ENCODE results near the gene ZNF791.

GRCh38 chr19:12676928-12677327 is 66.2 kb downstream of the ZNF791 start:
- no peak for TF ChIP-seq EZH2phosphoT487 (IDR thresholded peaks at IDR 0.05; ENCODE audit: borderline replicate concordance, low read depth, low read length)
- TF ChIP-seq, protein P1, sequence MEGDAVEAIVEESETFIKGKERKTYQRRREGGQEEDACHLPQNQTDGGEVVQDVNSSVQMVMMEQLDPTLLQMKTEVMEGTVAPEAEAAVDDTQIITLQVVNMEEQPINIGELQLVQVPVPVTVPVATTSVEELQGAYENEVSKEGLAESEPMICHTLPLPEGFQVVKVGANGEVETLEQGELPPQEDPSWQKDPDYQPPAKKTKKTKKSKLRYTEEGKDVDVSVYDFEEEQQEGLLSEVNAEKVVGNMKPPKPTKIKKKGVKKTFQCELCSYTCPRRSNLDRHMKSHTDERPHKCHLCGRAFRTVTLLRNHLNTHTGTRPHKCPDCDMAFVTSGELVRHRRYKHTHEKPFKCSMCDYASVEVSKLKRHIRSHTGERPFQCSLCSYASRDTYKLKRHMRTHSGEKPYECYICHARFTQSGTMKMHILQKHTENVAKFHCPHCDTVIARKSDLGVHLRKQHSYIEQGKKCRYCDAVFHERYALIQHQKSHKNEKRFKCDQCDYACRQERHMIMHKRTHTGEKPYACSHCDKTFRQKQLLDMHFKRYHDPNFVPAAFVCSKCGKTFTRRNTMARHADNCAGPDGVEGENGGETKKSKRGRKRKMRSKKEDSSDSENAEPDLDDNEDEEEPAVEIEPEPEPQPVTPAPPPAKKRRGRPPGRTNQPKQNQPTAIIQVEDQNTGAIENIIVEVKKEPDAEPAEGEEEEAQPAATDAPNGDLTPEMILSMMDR (conservative IDR thresholded peaks at IDR 0.05; ENCODE audit: low read length), result no peak
